ENCODE measurements around the gene TMEM114. TPM values are rescaled to one million over a fixed set of nuclear protein-coding genes. Genes with fewer than 3 reads are reported as not detected.

The TMEM114 gene
- total RNA-seq (2021; ENCODE audit: unreplicated experiment), result not detected
- not detected for polyA plus RNA-seq (2012; ENCODE audit: insufficient read length)
- Bru-seq, nascent RNA, result not detected
- BruChase-seq, experiment 1, labeled RNA remaining after a 2-hour chase, result not detected
- not detected for BruChase-seq, experiment 2, labeled RNA remaining after a 6-hour chase
- long read RNA-seq, result 0 reads

DNA sequence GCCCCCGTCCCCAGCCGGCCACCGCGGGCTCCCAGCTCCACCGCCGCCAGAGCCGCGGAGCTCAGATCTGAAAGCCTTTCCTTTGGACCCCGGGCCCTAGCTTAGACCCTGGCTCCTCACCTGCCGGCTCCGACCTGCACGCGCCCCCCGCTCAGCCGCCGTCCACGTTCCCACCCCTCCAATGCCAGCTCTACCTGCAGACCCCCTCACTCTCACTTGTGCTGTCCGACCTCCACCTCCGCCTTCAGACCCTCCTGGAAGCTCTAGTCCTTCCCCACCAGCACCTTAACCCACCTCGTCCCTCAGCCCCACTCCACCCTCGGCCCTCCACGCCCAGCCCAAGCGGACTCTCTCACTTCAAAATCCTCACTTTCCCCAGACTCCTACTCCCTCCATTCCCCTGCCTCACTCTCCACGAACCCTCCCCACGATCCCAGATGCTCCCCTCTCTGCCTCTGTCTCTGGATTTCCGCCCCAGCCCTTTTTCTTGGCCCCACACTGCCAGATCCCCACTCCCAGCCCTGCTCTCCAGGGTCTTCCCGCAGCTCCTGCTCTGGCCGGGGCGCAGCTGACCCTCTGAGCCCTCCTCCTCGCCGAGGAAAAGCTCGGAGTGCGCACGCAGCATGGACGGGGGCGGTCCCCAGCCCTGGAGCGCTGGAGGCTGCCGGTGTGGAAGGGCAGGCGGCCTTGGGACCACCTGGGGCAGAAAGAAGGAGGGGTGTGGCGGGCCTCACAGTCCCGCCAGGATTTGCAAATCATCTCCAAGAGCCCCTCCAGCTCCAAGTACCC is at the start of gene TMEM114:
TMEM114 (minus strand) TSS at position 612 of the 789 bp plus-strand sequence. CDS start 673 bp downstream, outside the sequence.
- no peaks in the 10 kb centered on the region for H3K36me3 ChIP-seq (ENCODE audit: control insufficient read depth, insufficient read depth, low read length)
- POLR2A ChIA-PET, result no interaction called here
- TF ChIP-seq POLR2AphosphoS5 (IDR thresholded peaks at IDR 0.05; ENCODE audit: low read depth, low read length), result no peak
- TF ChIP-seq SIN3A (IDR thresholded peaks at IDR 0.05; ENCODE audit: borderline replicate concordance, insufficient read depth, low read depth, low read length), result no peak
- TF ChIP-seq, protein P1, sequence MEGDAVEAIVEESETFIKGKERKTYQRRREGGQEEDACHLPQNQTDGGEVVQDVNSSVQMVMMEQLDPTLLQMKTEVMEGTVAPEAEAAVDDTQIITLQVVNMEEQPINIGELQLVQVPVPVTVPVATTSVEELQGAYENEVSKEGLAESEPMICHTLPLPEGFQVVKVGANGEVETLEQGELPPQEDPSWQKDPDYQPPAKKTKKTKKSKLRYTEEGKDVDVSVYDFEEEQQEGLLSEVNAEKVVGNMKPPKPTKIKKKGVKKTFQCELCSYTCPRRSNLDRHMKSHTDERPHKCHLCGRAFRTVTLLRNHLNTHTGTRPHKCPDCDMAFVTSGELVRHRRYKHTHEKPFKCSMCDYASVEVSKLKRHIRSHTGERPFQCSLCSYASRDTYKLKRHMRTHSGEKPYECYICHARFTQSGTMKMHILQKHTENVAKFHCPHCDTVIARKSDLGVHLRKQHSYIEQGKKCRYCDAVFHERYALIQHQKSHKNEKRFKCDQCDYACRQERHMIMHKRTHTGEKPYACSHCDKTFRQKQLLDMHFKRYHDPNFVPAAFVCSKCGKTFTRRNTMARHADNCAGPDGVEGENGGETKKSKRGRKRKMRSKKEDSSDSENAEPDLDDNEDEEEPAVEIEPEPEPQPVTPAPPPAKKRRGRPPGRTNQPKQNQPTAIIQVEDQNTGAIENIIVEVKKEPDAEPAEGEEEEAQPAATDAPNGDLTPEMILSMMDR (IDR thresholded peaks at IDR 0.05), result no peak
- H3K27me3 ChIP-seq (ENCODE audit: control insufficient read depth, insufficient read depth, low read length), result peaks cover 15% of the 10 kb centered on the region
- no TSS peak for BruUV-seq (replicated peaks)
- no peak for DNase-seq (ENCODE audit: low read depth, low spot score)
- ATAC-seq, result no peak
- CTCF ChIA-PET, result no interaction called here
- intact Hi-C loops (cut with micrococcal nuclease; ENCODE audit: unreplicated experiment), result no loop called here
- H3K4me3 ChIP-seq (ENCODE audit: low read depth in 2 of 2, low read length in 2 of 2), result no peak within 1 kb of the TSS
- no peaks in the 10 kb centered on the region for H3K4me1 ChIP-seq (ENCODE audit: control insufficient read depth, insufficient read depth, low read length)
- no peaks in the 10 kb centered on the region for H3K9me3 ChIP-seq (ENCODE audit: control insufficient read depth, insufficient read depth, low read depth, low read length)
- in situ Hi-C loops (cut with HindIII; ENCODE audit: low pct_unique_long_range_greater_than_20kb, low sequenced_read_pairs), result no loop called here
- no peak within 1 kb of the TSS for H3K27ac ChIP-seq (ENCODE audit: low read length)

DNA sequence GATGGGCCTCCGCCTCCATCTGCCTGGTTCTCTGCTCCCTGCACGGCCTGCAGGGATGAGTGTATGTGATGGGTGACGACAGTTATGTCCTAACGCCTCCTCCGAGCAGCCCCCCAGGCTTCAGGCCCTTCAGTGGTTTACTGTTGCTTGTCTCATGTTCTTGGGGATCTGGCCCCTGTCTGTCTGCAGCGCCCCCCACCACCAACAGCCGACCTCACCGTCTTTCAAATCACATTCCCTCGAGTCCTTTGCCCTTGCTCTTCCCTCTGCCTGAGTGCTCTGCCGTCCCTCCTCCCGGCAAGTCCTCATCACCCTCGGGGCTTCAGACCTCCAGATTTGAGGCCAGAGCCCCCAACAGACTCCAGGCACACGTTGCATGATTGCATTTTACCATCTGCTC is 49.4 kb upstream of the TMEM114 start:
- BruUV-seq (replicated peaks), result no TSS peak
- no peaks in the 10 kb centered on the region for H3K27me3 ChIP-seq (ENCODE audit: control insufficient read depth, insufficient read depth, low read length)
- H3K9me3 ChIP-seq (ENCODE audit: control insufficient read depth, insufficient read depth, low read depth, low read length), result no peaks in the 10 kb centered on the region
- CTCF ChIA-PET, result interaction anchor here (0.8 kb wide), 1 partner anchor 68 kb away, joined by 7 read pairs; no protein-coding TSS in a partner anchor
- DNase-seq (ENCODE audit: low read depth, low spot score) (no peak), ATAC-seq (no peak)
- H3K4me1 ChIP-seq (ENCODE audit: control insufficient read depth, insufficient read depth, low read length), result no peaks in the 10 kb centered on the region
- no peak overlapping the region for H3K4me3 ChIP-seq (ENCODE audit: low read depth in 2 of 2, low read length in 2 of 2)
- POLR2A ChIA-PET, result no interaction called here
- intact Hi-C loops (cut with micrococcal nuclease; ENCODE audit: unreplicated experiment) (no loop called here), in situ Hi-C loops (cut with HindIII; ENCODE audit: low pct_unique_long_range_greater_than_20kb, low sequenced_read_pairs) (no loop called here)
- TF ChIP-seq SIN3A (IDR thresholded peaks at IDR 0.05; ENCODE audit: borderline replicate concordance, insufficient read depth, low read depth, low read length) (no peak), POLR2AphosphoS5 (IDR thresholded peaks at IDR 0.05; ENCODE audit: low read depth, low read length) (no peak), TCF7L2 (IDR thresholded peaks at IDR 0.05; ENCODE audit: low read depth, low read length) (no peak)
- TF ChIP-seq, protein P2, sequence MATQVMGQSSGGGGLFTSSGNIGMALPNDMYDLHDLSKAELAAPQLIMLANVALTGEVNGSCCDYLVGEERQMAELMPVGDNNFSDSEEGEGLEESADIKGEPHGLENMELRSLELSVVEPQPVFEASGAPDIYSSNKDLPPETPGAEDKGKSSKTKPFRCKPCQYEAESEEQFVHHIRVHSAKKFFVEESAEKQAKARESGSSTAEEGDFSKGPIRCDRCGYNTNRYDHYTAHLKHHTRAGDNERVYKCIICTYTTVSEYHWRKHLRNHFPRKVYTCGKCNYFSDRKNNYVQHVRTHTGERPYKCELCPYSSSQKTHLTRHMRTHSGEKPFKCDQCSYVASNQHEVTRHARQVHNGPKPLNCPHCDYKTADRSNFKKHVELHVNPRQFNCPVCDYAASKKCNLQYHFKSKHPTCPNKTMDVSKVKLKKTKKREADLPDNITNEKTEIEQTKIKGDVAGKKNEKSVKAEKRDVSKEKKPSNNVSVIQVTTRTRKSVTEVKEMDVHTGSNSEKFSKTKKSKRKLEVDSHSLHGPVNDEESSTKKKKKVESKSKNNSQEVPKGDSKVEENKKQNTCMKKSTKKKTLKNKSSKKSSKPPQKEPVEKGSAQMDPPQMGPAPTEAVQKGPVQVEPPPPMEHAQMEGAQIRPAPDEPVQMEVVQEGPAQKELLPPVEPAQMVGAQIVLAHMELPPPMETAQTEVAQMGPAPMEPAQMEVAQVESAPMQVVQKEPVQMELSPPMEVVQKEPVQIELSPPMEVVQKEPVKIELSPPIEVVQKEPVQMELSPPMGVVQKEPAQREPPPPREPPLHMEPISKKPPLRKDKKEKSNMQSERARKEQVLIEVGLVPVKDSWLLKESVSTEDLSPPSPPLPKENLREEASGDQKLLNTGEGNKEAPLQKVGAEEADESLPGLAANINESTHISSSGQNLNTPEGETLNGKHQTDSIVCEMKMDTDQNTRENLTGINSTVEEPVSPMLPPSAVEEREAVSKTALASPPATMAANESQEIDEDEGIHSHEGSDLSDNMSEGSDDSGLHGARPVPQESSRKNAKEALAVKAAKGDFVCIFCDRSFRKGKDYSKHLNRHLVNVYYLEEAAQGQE (IDR thresholded peaks at IDR 0.05; ENCODE audit: insufficient read depth in 1 of 2, low read depth in 2 of 2, low read length in 1 of 2), result no peak
- TF ChIP-seq, protein P1 (IDR thresholded peaks at IDR 0.05), result no peak
- H3K36me3 ChIP-seq (ENCODE audit: control insufficient read depth, insufficient read depth, low read length), result peaks cover 14% of the 10 kb centered on the region
- no peak overlapping the region for H3K27ac ChIP-seq (ENCODE audit: low read length)
